A673 (cell line): ENCODE data around the gene NUCKS1. TPM values are rescaled to one million over a fixed set of nuclear protein-coding genes. Genes with fewer than 3 reads are reported as not detected.

Source experiments
- BruUV-seq: library from RNA; stranded (reverse); fragments of 400-500 nt; replicated peaks from 2 replicates; lab custom pipeline; 2021; lab: Mats Ljungman, UMichigan
- CTCF ChIA-PET: fragments of 300-600 bp; sonication (Branson Sonifier 250); formaldehyde crosslinking; loops from one replicate; lab custom pipeline; 2022; ENCODE audit warnings: antibody characterized with exemption; lab: Charles Lee
- POLR2A ChIA-PET: fragments of 300-600 bp; sonication (Branson Sonifier 250); formaldehyde crosslinking; loops from one replicate; lab custom pipeline; 2022; ENCODE audit warnings: antibody characterized with exemption; ENCODE audit not compliant: low non-redundant PET; lab: Charles Lee
- DNase-seq: peaks from one replicate; pipeline ENCODE4 v3.0.0-alpha.2; 2015; ENCODE audit warnings: low spot score
- H3K27ac ChIP-seq: fragments of 200-600 bp; sonication (generic); 2 replicates; pipeline ENCODE4 v1.5.1; 2016; ENCODE audit warnings: mixed run types, low read depth, mild to moderate bottlenecking, mixed read lengths, antibody characterized with exemption, low read length; ENCODE audit not compliant: poor library complexity, severe bottlenecking
- H3K27me3 ChIP-seq: fragments of 200-600 bp; sonication (generic); replicated peaks from 2 replicates; pipeline ENCODE4 v1.6.1; 2017; ENCODE audit warnings: mixed run types, low read depth, mild to moderate bottlenecking, mixed read lengths, antibody characterized with exemption, low read length; ENCODE audit not compliant: insufficient read depth, poor library complexity
- H3K36me3 ChIP-seq: fragments of 200-600 bp; sonication (generic); 2 replicates; pipeline ENCODE4 v1.6.1; 2016; ENCODE audit warnings: mixed run types, mild to moderate bottlenecking, mixed read lengths, antibody characterized with exemption, low read length; ENCODE audit not compliant: insufficient read depth, poor library complexity, severe bottlenecking
- H3K4me1 ChIP-seq: fragments of 200-600 bp; sonication (generic); 2 replicates; pipeline ENCODE4 v1.6.1; 2017; ENCODE audit warnings: mixed run types, mild to moderate bottlenecking, mixed read lengths, antibody characterized with exemption, low read length; ENCODE audit not compliant: insufficient read depth, poor library complexity, severe bottlenecking
- H3K4me3 ChIP-seq: fragments of 200-600 bp; sonication (generic); 2 replicates; pipeline ENCODE4 v1.5.1; 2016; ENCODE audit warnings: low read depth, mixed run types, mild to moderate bottlenecking, mixed read lengths, low read length; ENCODE audit not compliant: poor library complexity, severe bottlenecking
- H3K9me3 ChIP-seq: fragments of 200-600 bp; sonication (generic); 2 replicates; pipeline ENCODE4 v1.6.1; 2016; ENCODE audit warnings: mixed run types, low read depth, mild to moderate bottlenecking, mixed read lengths, antibody characterized with exemption, low read length; ENCODE audit not compliant: poor library complexity, severe bottlenecking
- CTCF ChIP-seq: fragments of 300-800, 200-600 bp; sonication (generic); conservative IDR thresholded peaks from 2 replicates; pipeline ENCODE4 v1.5.1; 2017; ENCODE audit warnings: low read depth, mild to moderate bottlenecking, antibody characterized with exemption, low read length, moderate library complexity, mixed read lengths
- EZH2 ChIP-seq: fragments of 200-600 bp; sonication (generic); IDR thresholded peaks from 2 replicates; pipeline ENCODE4 v1.6.1; 2017; ENCODE audit warnings: borderline replicate concordance, low read depth, mild to moderate bottlenecking, mixed read lengths, antibody characterized with exemption, low read length; ENCODE audit not compliant: poor library complexity, severe bottlenecking
- intact Hi-C: fragments of 100-400 bp; cut with micrococcal nuclease; formaldehyde crosslinking; loops from one replicate; pipeline ENCODE4 v1.10.0; 2022; ENCODE audit not compliant: unreplicated experiment
- total RNA-seq: library from RNA; stranded (reverse); gene quantifications from 2 replicates; pipeline ENCODE4 v1.2.3, GENCODE V29; 2021

The NUCKS1 gene
- total RNA-seq, 1 experiment from 2014 or later, result 437 TPM

GRCh38 chr1:205698921-205699320, 51.1 kb downstream of the NUCKS1 start:
- Histone ChIP-seq H3K9me3 (no peaks in the 10 kb centered on the region), H3K27me3 (no peaks in the 10 kb centered on the region), H3K4me3 (no peak overlapping the region), H3K4me1 (peaks cover 22% of the 10 kb centered on the region), H3K27ac (no peak overlapping the region), H3K36me3 (no peaks in the 10 kb centered on the region)
- TF ChIP-seq EZH2, result no peak
- TF ChIP-seq CTCF, result no peak
- intact Hi-C loops, result no loop called here
- no TSS peak for BruUV-seq
- ChIA-PET POLR2A (no interaction called here), CTCF (no interaction called here)
- no peak for DNase-seq

- Histone ChIP-seq H3K27me3 (no peaks in the 10 kb centered on the region), H3K27ac (no peak overlapping the region), H3K36me3 (no peaks in the 10 kb centered on the region), H3K4me1 (peaks cover 6% of the 10 kb centered on the region), H3K4me3 (no peak overlapping the region), H3K9me3 (no peaks in the 10 kb centered on the region)
- intact Hi-C loops, result no loop called here
- no peak for DNase-seq
- ChIA-PET POLR2A (interaction anchor here (0.5 kb wide), 1 partner anchor 14 kb away, joined by 3 read pairs; no protein-coding TSS in a partner anchor), CTCF (no interaction called here)
- TF ChIP-seq EZH2, result no peak
- TF ChIP-seq CTCF, result no peak
- no TSS peak for BruUV-seq
These were observed 56.5 kb downstream of the NUCKS1 start for GRCh38 chr1:205693421-205693991.

- no peaks in the 10 kb centered on the region for H3K36me3 ChIP-seq
- DNase-seq, result no peak
- TF ChIP-seq EZH2, result no peak
- TF ChIP-seq CTCF, result no peak
- ChIA-PET CTCF (interaction anchor here (0.6 kb wide), 1 partner anchor 35 kb away, joined by 15 read pairs; no protein-coding TSS in a partner anchor), POLR2A (no interaction called here)
- no peak overlapping the region for H3K4me3 ChIP-seq
- intact Hi-C loops, result no loop called here
- no peaks in the 10 kb centered on the region for H3K27me3 ChIP-seq
- H3K27ac ChIP-seq, result no peak overlapping the region
- peaks cover 6% of the 10 kb centered on the region for H3K4me1 ChIP-seq
- no peaks in the 10 kb centered on the region for H3K9me3 ChIP-seq
- no TSS peak for BruUV-seq
These were observed 57.6 kb downstream of the NUCKS1 start for GRCh38 chr1:205692423-205692822.
